Ectodermal cell (in vitro differentiated cells): ENCODE results near the gene LDLRAD3.

ENCODE experiments used
- H3K27ac ChIP-seq: 2 replicates; pipeline ENCODE4 v1.7.0; 2013; ENCODE audit warnings: mild to moderate bottlenecking, low read depth, low read length; ENCODE audit not compliant: insufficient read depth, poor library complexity, severe bottlenecking
- H3K27me3 ChIP-seq: 2 replicates; pipeline ENCODE4 v1.7.0; 2013; ENCODE audit warnings: mild to moderate bottlenecking, low read length; ENCODE audit not compliant: insufficient read depth, control insufficient read depth, poor library complexity, severe bottlenecking
- H3K36me3 ChIP-seq: one replicate; pipeline ENCODE4 v1.7.0; 2013; ENCODE audit warnings: low read length; ENCODE audit not compliant: control insufficient read depth, insufficient read depth
- H3K4me1 ChIP-seq: one replicate; pipeline ENCODE4 v1.7.0; 2013; ENCODE audit warnings: low read length; ENCODE audit not compliant: control insufficient read depth, insufficient read depth
- H3K4me3 ChIP-seq: 2 replicates; pipeline ENCODE4 v1.7.0; 2013; ENCODE audit warnings: low read depth, low read length, control low read depth; ENCODE audit not compliant: insufficient read depth
- H3K9me3 ChIP-seq: 2 replicates; pipeline ENCODE4 v1.7.0; 2013; ENCODE audit warnings: mild to moderate bottlenecking, low read length, moderate library complexity; ENCODE audit not compliant: control insufficient read depth
- WGBS, 2 experiments: methylation state at CpG; one replicate each; pipeline ENCODE4 v1.1.7; 2013; ENCODE audit warnings: missing lambda C conversion rate in 2 of 2; 5-methylcytosine and 5-hydroxymethylcytosine counted together

Gene LDLRAD3

GRCh38 chr11:36023922-36024321 lies 80.1 kb downstream of the LDLRAD3 start:
- Histone ChIP-seq H3K4me1 (peaks cover 22% of the 10 kb centered on the region), H3K27ac (no peak overlapping the region)
- WGBS, 2 experiments, result 70% methylated on average over 1 of the region's 2 CpGs

GRCh38 chr11:36024716-36025115 lies 80.9 kb downstream of the LDLRAD3 start:
- Histone ChIP-seq H3K9me3 (no peaks in the 10 kb centered on the region), H3K4me3 (no peak overlapping the region), H3K4me1 (peaks cover 22% of the 10 kb centered on the region), H3K27me3 (no peaks in the 10 kb centered on the region), H3K27ac (no peak overlapping the region), H3K36me3 (no peaks in the 10 kb centered on the region)
- WGBS, 2 experiments, result 57 to 81% methylated on average over 1 of the region's 1 CpG

More at GRCh38 chr11:36023922-36024321, 80.1 kb downstream of the LDLRAD3 start:
- Histone ChIP-seq H3K9me3 (no peaks in the 10 kb centered on the region), H3K36me3 (no peaks in the 10 kb centered on the region), H3K4me3 (no peak overlapping the region), H3K27me3 (no peaks in the 10 kb centered on the region)

GRCh38 chr11:36026315-36026968 lies 82.6 kb downstream of the LDLRAD3 start:
- Histone ChIP-seq H3K4me3 (no peak overlapping the region), H3K9me3 (no peaks in the 10 kb centered on the region), H3K27ac (no peak overlapping the region), H3K36me3 (no peaks in the 10 kb centered on the region), H3K4me1 (peaks cover 22% of the 10 kb centered on the region), H3K27me3 (no peaks in the 10 kb centered on the region)
- 93 to 95% methylated on average over 6 of the region's 6 CpGs for WGBS, 2 experiments

GRCh38 chr11:36027731-36028130 lies 83.9 kb downstream of the LDLRAD3 start:
- Histone ChIP-seq H3K9me3 (no peaks in the 10 kb centered on the region), H3K36me3 (no peaks in the 10 kb centered on the region), H3K27ac (no peak overlapping the region), H3K4me3 (no peak overlapping the region), H3K4me1 (peaks cover 21% of the 10 kb centered on the region), H3K27me3 (no peaks in the 10 kb centered on the region)
- 93 to 96% methylated on average over 4 of the region's 4 CpGs for WGBS, 2 experiments

- WGBS, 2 experiments, result 80 to 86% methylated on average over 4 of the region's 4 CpGs
- no peak overlapping the region for H3K27ac ChIP-seq
- H3K4me1 ChIP-seq, result peaks cover 7% of the 10 kb centered on the region
- H3K4me3 ChIP-seq, result no peak overlapping the region
- no peaks in the 10 kb centered on the region for H3K27me3 ChIP-seq
- H3K9me3 ChIP-seq, result no peaks in the 10 kb centered on the region
- no peaks in the 10 kb centered on the region for H3K36me3 ChIP-seq
Measured at GRCh38 chr11:36029616-36030015, 85.8 kb downstream of the LDLRAD3 start.

- no peaks in the 10 kb centered on the region for H3K36me3 ChIP-seq
- H3K27me3 ChIP-seq, result no peaks in the 10 kb centered on the region
- H3K9me3 ChIP-seq, result no peaks in the 10 kb centered on the region
- H3K27ac ChIP-seq, result no peak overlapping the region
- 83 to 92% methylated on average over 1 of the region's 1 CpG for WGBS, 2 experiments
- H3K4me1 ChIP-seq, result peaks cover 5% of the 10 kb centered on the region
- H3K4me3 ChIP-seq, result no peak overlapping the region
Measured at GRCh38 chr11:36030731-36031281, 86.9 kb downstream of the LDLRAD3 start.

GRCh38 chr11:36033082-36033751 lies 89.4 kb downstream of the LDLRAD3 start:
- Histone ChIP-seq H3K27me3 (no peaks in the 10 kb centered on the region), H3K36me3 (peaks cover 5% of the 10 kb centered on the region), H3K4me1 (peaks cover 5% of the 10 kb centered on the region), H3K9me3 (no peaks in the 10 kb centered on the region), H3K4me3 (no peak overlapping the region), H3K27ac (no peak overlapping the region)
- WGBS, 2 experiments, result 61 to 68% methylated on average over 9 of the region's 9 CpGs

GRCh38 chr11:36033936-36034335 lies 90.1 kb downstream of the LDLRAD3 start:
- Histone ChIP-seq H3K27ac (no peak overlapping the region), H3K4me3 (no peak overlapping the region), H3K36me3 (peaks cover 5% of the 10 kb centered on the region)

GRCh38 chr11:36034551-36035331 lies 90.9 kb downstream of the LDLRAD3 start:
- H3K4me3 ChIP-seq, result no peak overlapping the region
- H3K27me3 ChIP-seq, result no peaks in the 10 kb centered on the region
- H3K4me1 ChIP-seq, result peaks cover 5% of the 10 kb centered on the region
- whole genome bisulfite sequencing, 2 experiments, result 96% methylated on average over 11 of the region's 11 CpGs
- H3K36me3 ChIP-seq, result peaks cover 5% of the 10 kb centered on the region
- H3K27ac ChIP-seq, result no peak overlapping the region
- H3K9me3 ChIP-seq, result no peaks in the 10 kb centered on the region

More at GRCh38 chr11:36033936-36034335, 90.1 kb downstream of the LDLRAD3 start:
- 90 to 98% methylated on average over 2 of the region's 2 CpGs for WGBS, 2 experiments
- no peaks in the 10 kb centered on the region for H3K27me3 ChIP-seq
- H3K4me1 ChIP-seq, result peaks cover 5% of the 10 kb centered on the region
- H3K9me3 ChIP-seq, result no peaks in the 10 kb centered on the region

GRCh38 chr11:36035454-36035853 lies 91.6 kb downstream of the LDLRAD3 start:
- Histone ChIP-seq H3K4me1 (peaks cover 5% of the 10 kb centered on the region), H3K27ac (no peak overlapping the region), H3K27me3 (no peaks in the 10 kb centered on the region), H3K4me3 (no peak overlapping the region), H3K9me3 (no peaks in the 10 kb centered on the region), H3K36me3 (peaks cover 5% of the 10 kb centered on the region)
- 94 to 100% methylated on average over 1 of the region's 1 CpG for WGBS, 2 experiments
